ENCODE results near the gene PARD3.

GRCh38 chr10:34339816-34340553, 475.1 kb downstream of the PARD3 start:
- TF ChIP-seq POLR2A (IDR thresholded peaks at IDR 0.05) (no peak), CTCF (IDR thresholded peaks at IDR 0.05) (no peak)
